Left ventricle myocardium inferior (tissue), 1 donor: ENCODE results near the gene FASN. TPM values are rescaled to one million over a fixed set of nuclear protein-coding genes. Genes with fewer than 3 reads are reported as not detected.

Experiments used
- DNase-seq: peaks from one replicate; pipeline ENCODE4 v3.0.0-alpha.2; 2020
- H3K27ac ChIP-seq: fragments of 200-600 bp; replicated peaks from 2 replicates; pipeline ENCODE4 v1.8.0; 2021
- H3K27me3 ChIP-seq: fragments of 200-600 bp; 2 replicates; pipeline ENCODE4 v1.8.0; 2021; ENCODE audit warnings: low read depth
- H3K36me3 ChIP-seq: fragments of 200-600 bp; 2 replicates; pipeline ENCODE4 v1.8.0; 2021
- H3K4me1 ChIP-seq: fragments of 200-600 bp; 2 replicates; pipeline ENCODE4 v1.8.0; 2021
- H3K4me3 ChIP-seq: fragments of 200-600 bp; 2 replicates; pipeline ENCODE4 v1.8.0; 2021; ENCODE audit warnings: mild to moderate bottlenecking, moderate library complexity
- H3K9me3 ChIP-seq: fragments of 200-600 bp; replicated peaks from 2 replicates; pipeline ENCODE4 v1.8.0; 2021
- intact Hi-C: fragments of 100-400 bp; cut with micrococcal nuclease; formaldehyde crosslinking; loops from one replicate; pipeline ENCODE4 v1.11.0; 2022
- total RNA-seq: library from RNA; stranded (reverse); fragmentation: NEBNext Ultra II Directional; extraction: Animal tissue kit (Norgen Biotek cat#: 25700); gene quantifications from one replicate; pipeline ENCODE4 v1.2.1, GENCODE V29; 2021
- TF ChIP-seq, protein P1 (sequence below): fragments of 200-600 bp; IDR thresholded peaks from 2 replicates; pipeline ENCODE4 v1.8.0; 2021; ENCODE audit warnings: antibody characterized with exemption, mild to moderate bottlenecking, borderline replicate concordance
- donor health status: DM: no; HTN: yes; CAD: no; lungs with severe emphysema.

Gene FASN
- total RNA-seq, 1 donor from 2014 or later: 13.6 TPM

DNA sequence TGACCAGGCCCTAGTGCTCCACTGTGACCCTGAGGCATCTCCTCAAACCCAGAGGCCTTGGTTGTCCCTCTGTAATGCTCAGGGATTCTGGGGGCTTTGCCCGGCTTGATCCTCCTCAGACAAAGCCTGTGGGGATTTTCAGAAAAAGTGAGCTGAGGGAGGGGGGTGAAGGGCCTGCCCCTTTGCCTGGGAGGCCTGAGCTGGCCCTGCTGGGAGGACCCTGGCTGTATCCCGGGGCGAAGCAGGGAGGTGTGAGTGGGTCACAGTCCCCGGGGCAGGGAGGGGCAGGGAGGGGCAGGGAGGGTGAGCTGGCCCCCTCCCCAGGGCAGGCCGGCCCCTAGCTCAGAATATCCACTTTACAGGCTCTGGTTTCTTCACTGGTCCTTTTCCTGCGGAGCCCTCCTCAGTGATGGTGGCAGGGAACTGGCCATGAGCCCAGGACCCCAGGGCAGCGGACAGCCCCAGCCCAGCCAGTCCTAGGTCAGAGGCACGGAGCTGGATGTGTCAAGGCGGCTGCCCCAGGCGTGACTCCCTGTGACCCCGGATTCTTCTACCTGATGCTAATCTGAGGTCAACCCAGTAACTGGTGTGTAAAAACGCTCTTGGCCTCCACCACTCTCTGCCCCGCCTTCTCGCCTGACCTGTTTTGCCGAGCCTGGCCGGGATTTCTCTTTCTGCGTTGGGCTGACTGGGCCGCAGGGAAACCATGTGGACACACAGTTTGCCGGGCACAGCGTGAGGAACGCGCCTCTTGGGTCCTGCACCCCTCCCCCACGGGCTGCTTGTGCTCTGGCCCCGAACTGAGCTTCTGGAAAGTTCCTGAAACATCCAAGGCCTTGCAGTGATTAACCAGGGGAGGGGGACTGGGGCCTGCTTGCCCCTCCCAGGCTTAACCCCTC is 5.8 kb upstream of the FASN start:
- intact Hi-C loops: no loop called here
- Histone ChIP-seq H3K4me3 (no peak overlapping the region), H3K27me3 (no peaks in the 10 kb centered on the region), H3K4me1 (peaks cover 57% of the 10 kb centered on the region), H3K27ac (peak overlapping the region; percentile 57), H3K9me3 (no peaks in the 10 kb centered on the region), H3K36me3 (no peaks in the 10 kb centered on the region)
- TF ChIP-seq, protein P1, sequence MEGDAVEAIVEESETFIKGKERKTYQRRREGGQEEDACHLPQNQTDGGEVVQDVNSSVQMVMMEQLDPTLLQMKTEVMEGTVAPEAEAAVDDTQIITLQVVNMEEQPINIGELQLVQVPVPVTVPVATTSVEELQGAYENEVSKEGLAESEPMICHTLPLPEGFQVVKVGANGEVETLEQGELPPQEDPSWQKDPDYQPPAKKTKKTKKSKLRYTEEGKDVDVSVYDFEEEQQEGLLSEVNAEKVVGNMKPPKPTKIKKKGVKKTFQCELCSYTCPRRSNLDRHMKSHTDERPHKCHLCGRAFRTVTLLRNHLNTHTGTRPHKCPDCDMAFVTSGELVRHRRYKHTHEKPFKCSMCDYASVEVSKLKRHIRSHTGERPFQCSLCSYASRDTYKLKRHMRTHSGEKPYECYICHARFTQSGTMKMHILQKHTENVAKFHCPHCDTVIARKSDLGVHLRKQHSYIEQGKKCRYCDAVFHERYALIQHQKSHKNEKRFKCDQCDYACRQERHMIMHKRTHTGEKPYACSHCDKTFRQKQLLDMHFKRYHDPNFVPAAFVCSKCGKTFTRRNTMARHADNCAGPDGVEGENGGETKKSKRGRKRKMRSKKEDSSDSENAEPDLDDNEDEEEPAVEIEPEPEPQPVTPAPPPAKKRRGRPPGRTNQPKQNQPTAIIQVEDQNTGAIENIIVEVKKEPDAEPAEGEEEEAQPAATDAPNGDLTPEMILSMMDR: no peak
- no peak for DNase-seq

DNA sequence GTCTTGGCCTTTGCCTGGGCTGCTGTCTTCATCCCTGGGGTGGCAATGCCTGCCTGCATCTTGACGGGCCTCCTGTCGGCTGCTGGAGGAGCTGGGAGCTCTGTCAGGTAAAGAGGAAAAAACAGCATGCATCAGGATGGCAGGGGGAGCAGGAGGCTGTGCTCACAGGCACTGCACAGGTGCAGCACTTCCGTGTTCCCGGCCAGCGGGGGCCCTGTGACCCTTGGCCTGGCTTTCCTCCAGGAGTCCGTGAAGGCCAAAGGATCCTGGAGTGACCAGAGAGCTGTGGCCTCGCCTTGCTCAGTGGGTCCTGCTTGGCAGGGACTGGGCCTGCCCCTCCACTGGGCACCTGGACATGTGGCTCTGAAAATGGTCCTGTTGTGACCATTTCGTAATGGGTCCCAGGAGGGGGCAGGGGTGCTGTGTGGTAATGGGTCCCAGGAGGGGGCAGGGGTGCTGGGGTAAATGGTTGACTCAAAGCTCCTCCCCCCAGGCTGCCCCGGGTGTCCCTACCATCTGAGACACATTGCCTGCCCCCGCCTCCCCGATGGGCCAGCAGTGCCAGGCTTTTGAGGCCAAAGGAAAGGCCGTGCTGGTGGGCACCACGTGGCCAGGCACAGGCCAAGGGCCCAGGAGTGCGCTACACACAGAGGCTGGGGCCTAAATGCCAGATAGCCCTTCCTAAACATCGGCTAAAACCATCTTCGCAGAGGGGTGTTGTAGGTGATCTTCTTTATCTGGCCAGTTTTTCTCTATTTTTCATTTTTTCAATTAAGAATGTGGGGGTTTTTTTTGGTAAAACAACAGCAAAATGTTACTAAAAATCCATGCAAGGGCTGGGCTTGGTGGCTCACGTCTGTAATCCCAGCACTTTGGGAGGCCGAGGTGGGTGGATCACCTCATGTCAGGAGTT is 4.0 kb upstream of the FASN start:
- Histone ChIP-seq H3K36me3 (no peaks in the 10 kb centered on the region), H3K4me3 (no peak overlapping the region), H3K27ac (peak overlapping the region; percentile 63), H3K9me3 (no peaks in the 10 kb centered on the region), H3K4me1 (peaks cover 62% of the 10 kb centered on the region), H3K27me3 (no peaks in the 10 kb centered on the region)
- TF ChIP-seq, protein P1: no peak
- no peak for DNase-seq
- intact Hi-C loops: no loop called here

GRCh38 chr17:82101301-82101715 is 3.3 kb upstream of the FASN start:
- peak overlapping the region; percentile 63 for H3K27ac ChIP-seq
- H3K4me3 ChIP-seq: no peak overlapping the region
- no peaks in the 10 kb centered on the region for H3K9me3 ChIP-seq
- peaks cover 62% of the 10 kb centered on the region for H3K4me1 ChIP-seq
- no peak for DNase-seq
- no peaks in the 10 kb centered on the region for H3K36me3 ChIP-seq
- TF ChIP-seq, protein P1: no peak
- no peaks in the 10 kb centered on the region for H3K27me3 ChIP-seq
- intact Hi-C loops: no loop called here

DNA sequence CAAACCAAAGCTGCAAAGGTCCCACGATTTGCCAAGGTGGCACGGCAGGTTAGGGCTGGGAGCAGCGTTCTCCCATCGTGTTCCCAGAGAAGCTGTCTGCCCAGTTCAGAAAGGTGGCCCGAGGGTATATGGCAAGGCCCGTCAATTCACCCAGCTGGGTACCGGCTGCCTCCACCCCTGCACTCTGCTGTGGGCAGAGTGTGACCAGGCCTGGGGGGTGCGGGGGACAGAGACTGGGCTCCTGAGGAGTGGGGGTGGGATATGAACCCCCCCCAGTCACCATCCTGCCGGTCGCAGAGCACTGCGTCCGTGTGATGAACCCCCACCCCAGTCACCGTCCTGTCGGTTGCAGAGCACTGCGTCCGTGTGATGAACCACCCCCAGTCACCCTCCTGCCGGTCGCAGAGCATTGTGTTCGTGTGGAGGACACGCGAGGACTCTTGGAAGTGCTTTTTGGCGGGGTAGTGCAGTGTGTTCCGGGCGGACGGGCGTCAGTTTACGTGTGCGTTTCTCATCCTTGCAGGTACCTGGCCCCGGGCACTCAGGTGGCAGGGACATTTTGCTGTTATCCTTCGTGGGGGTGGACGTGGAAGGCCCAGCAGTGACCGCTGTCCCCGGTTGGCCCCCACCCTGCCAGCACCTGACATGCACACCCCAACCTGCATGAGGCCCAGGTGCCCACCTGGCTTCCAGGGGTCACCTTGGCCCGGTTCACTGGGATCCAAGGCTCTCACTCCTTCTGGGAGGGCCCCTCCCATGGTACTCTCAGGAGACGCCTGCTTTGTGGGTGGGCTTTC is 2.7 kb upstream of the FASN start:
- TF ChIP-seq, protein P1: no peak
- H3K27ac ChIP-seq: peak overlapping the region; percentile 96
- no peaks in the 10 kb centered on the region for H3K9me3 ChIP-seq
- intact Hi-C loops: no loop called here
- no peaks in the 10 kb centered on the region for H3K27me3 ChIP-seq
- H3K36me3 ChIP-seq: peaks cover 4% of the 10 kb centered on the region
- peaks cover 59% of the 10 kb centered on the region for H3K4me1 ChIP-seq
- no peak for DNase-seq
- H3K4me3 ChIP-seq: no peak overlapping the region
